ENCODE data around the gene DYNLT5.

GRCh38 chr1:66752671-66753371 lies 562 bp downstream of the DYNLT5 start:
- no peak for TF ChIP-seq AFF4 (CRISPR knock-in tag; IDR thresholded peaks at IDR 0.05; ENCODE audit: borderline replicate concordance)
- TF ChIP-seq TCF7 (CRISPR knock-in tag; IDR thresholded peaks at IDR 0.05; ENCODE audit: low read depth), result no peak
- no peak for TF ChIP-seq CTCF (IDR thresholded peaks at IDR 0.05)
- TF ChIP-seq ELF4 (CRISPR knock-in tag; IDR thresholded peaks at IDR 0.05; ENCODE audit: low read depth), result no peak
- no peak for TF ChIP-seq NFE2L1 (CRISPR knock-in tag; IDR thresholded peaks at IDR 0.05)
- no peak for TF ChIP-seq SMAD3 (CRISPR knock-in tag; IDR thresholded peaks at IDR 0.05; ENCODE audit: borderline replicate concordance)
- no peak for TF ChIP-seq USF1 (CRISPR knock-in tag; IDR thresholded peaks at IDR 0.05)
- TF ChIP-seq EMX1 (CRISPR knock-in tag; IDR thresholded peaks at IDR 0.05), result no peak
- no peak for TF ChIP-seq PRRX2 (CRISPR knock-in tag; IDR thresholded peaks at IDR 0.05)
- no peak for TF ChIP-seq MXD4 (CRISPR knock-in tag; IDR thresholded peaks at IDR 0.05; ENCODE audit: borderline replicate concordance)

All from WTC11 (cell line).